ENCODE measurements around the gene TTLL8. TPM values are rescaled to one million over a fixed set of nuclear protein-coding genes. Genes with fewer than 3 reads are reported as not detected.

The TTLL8 gene
- polyA plus RNA-seq, 1 donor from 2014 or later, result not detected

DNA sequence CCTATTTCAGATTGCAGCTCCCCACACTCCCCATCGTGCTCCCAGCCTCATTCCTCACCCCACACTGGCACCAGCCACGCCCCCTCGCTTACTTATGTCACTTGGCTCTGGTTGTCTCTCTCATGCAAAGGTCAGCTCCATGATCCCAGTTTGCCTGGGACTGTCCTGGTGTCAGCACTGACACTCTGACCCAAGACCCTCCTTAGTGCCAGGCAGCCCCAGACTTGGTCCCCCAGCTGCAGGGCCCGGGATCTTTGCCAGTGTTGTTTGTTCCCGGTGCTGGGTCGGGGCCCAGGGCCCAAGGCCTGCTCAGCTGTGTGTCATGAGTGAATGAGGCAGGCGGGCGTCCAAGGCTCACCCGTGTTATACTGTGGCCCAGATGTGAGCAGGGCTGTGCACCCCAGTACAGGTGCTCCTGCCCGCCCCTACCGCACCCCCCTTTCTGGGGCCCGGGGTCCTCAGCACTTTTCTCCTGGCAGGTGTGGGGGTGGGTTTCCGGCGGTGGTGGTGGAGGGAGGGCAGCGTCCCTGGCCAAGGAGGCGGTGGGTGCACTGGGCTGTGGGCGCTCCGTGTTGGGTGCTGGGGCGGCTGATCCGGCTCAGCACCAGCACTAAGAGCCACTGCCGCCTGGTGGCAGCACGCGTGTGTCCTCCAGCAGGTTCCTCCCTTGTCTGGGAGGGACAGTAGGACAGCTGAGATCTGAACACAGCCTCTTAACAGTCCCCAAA lies 65.0 kb downstream of the TTLL8 start:
- H3K4me3 ChIP-seq (ENCODE audit: low read length), result no peak overlapping the region
- no peak overlapping the region for H3K4me2 ChIP-seq (ENCODE audit: low read length)
- no peaks in the 10 kb centered on the region for H4K20me1 ChIP-seq (ENCODE audit: insufficient read depth)
- H3F3A ChIP-seq (ENCODE audit: insufficient read depth, low read length, poor library complexity, severe bottlenecking), result no peaks in the 10 kb centered on the region
- H3K36me3 ChIP-seq (ENCODE audit: insufficient read depth, low read length), result no peaks in the 10 kb centered on the region
- no peak overlapping the region for H2AFZ ChIP-seq (ENCODE audit: low read depth, low read length)
- H3K9ac ChIP-seq (ENCODE audit: low read length), result no peak overlapping the region
- H3K27ac ChIP-seq (ENCODE audit: low read length), result no peak overlapping the region
- no peaks in the 10 kb centered on the region for H3K9me2 ChIP-seq (ENCODE audit: insufficient read depth, low read length)
- H3K9me3 ChIP-seq (ENCODE audit: low read length), result peaks cover 4% of the 10 kb centered on the region
- no peaks in the 10 kb centered on the region for H3K27me3 ChIP-seq (ENCODE audit: insufficient read depth, low read depth, low read length)
- TF ChIP-seq POLR2AphosphoS5 (IDR thresholded peaks at IDR 0.05) (no peak), EZH2 (IDR thresholded peaks at IDR 0.05; ENCODE audit: borderline replicate concordance, insufficient read depth, low read length, poor library complexity, severe bottlenecking) (no peak), EP300 (conservative IDR thresholded peaks at IDR 0.05; ENCODE audit: poor library complexity, severe bottlenecking) (no peak), SMC3 (conservative IDR thresholded peaks at IDR 0.05; ENCODE audit: poor library complexity) (no peak), RAD21 (conservative IDR thresholded peaks at IDR 0.05) (no peak), TAF1 (IDR thresholded peaks at IDR 0.05; ENCODE audit: low read depth) (no peak), MXI1 (conservative IDR thresholded peaks at IDR 0.05; ENCODE audit: poor library complexity, severe bottlenecking) (no peak)
- TF ChIP-seq, protein P1, sequence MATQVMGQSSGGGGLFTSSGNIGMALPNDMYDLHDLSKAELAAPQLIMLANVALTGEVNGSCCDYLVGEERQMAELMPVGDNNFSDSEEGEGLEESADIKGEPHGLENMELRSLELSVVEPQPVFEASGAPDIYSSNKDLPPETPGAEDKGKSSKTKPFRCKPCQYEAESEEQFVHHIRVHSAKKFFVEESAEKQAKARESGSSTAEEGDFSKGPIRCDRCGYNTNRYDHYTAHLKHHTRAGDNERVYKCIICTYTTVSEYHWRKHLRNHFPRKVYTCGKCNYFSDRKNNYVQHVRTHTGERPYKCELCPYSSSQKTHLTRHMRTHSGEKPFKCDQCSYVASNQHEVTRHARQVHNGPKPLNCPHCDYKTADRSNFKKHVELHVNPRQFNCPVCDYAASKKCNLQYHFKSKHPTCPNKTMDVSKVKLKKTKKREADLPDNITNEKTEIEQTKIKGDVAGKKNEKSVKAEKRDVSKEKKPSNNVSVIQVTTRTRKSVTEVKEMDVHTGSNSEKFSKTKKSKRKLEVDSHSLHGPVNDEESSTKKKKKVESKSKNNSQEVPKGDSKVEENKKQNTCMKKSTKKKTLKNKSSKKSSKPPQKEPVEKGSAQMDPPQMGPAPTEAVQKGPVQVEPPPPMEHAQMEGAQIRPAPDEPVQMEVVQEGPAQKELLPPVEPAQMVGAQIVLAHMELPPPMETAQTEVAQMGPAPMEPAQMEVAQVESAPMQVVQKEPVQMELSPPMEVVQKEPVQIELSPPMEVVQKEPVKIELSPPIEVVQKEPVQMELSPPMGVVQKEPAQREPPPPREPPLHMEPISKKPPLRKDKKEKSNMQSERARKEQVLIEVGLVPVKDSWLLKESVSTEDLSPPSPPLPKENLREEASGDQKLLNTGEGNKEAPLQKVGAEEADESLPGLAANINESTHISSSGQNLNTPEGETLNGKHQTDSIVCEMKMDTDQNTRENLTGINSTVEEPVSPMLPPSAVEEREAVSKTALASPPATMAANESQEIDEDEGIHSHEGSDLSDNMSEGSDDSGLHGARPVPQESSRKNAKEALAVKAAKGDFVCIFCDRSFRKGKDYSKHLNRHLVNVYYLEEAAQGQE (IDR thresholded peaks at IDR 0.05; ENCODE audit: borderline replicate concordance), result no peak
- TF ChIP-seq, protein P2, sequence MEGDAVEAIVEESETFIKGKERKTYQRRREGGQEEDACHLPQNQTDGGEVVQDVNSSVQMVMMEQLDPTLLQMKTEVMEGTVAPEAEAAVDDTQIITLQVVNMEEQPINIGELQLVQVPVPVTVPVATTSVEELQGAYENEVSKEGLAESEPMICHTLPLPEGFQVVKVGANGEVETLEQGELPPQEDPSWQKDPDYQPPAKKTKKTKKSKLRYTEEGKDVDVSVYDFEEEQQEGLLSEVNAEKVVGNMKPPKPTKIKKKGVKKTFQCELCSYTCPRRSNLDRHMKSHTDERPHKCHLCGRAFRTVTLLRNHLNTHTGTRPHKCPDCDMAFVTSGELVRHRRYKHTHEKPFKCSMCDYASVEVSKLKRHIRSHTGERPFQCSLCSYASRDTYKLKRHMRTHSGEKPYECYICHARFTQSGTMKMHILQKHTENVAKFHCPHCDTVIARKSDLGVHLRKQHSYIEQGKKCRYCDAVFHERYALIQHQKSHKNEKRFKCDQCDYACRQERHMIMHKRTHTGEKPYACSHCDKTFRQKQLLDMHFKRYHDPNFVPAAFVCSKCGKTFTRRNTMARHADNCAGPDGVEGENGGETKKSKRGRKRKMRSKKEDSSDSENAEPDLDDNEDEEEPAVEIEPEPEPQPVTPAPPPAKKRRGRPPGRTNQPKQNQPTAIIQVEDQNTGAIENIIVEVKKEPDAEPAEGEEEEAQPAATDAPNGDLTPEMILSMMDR (IDR thresholded peaks at IDR 0.05; ENCODE audit: poor library complexity, severe bottlenecking), result no peak
- no peaks in the 10 kb centered on the region for H3K79me2 ChIP-seq (replicated peaks; ENCODE audit: insufficient read depth, low read length)

DNA sequence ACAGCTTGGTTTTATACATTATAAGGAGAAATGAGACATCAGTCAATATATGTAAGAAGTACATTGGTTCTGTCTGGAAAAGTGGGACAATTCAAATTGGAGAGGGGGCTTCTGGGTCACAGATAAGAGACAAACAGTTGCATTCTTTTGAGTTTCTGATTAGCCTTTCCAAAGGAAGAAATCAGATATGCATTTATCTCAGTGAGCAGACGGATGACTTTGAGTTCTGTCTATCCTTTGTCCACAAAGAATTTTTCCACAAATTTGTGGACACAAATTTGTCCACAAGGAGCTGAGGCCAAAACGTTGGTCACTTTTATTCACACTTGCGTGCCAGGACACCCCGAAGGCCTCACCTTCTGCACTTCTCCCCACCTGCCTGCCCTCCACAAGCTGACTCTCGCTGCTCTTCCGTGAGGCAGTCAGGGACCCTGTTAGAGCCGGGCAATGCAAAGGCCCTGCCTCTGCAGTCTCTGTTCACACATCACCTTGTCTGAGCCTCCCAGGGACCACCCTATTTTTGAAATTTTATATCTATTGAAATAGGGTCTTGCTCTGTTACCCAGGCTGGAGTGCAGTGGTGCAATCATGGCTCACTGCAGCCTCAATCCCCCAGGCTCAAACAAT lies 66.1 kb downstream of the TTLL8 start:
- H3K4me2 ChIP-seq (ENCODE audit: low read length), result no peak overlapping the region
- H3K36me3 ChIP-seq (ENCODE audit: insufficient read depth, low read length), result no peaks in the 10 kb centered on the region
- no peak overlapping the region for H3K4me3 ChIP-seq (ENCODE audit: low read length)
- H3F3A ChIP-seq (ENCODE audit: insufficient read depth, low read length, poor library complexity, severe bottlenecking), result no peaks in the 10 kb centered on the region
- no peak overlapping the region for H2AFZ ChIP-seq (ENCODE audit: low read depth, low read length)
- peaks cover 4% of the 10 kb centered on the region for H3K9me3 ChIP-seq (ENCODE audit: low read length)
- H4K20me1 ChIP-seq (ENCODE audit: insufficient read depth), result no peaks in the 10 kb centered on the region
- H3K9ac ChIP-seq (ENCODE audit: low read length), result no peak overlapping the region
- no peak overlapping the region for H3K27ac ChIP-seq (ENCODE audit: low read length)
- H3K9me2 ChIP-seq (ENCODE audit: insufficient read depth, low read length), result no peaks in the 10 kb centered on the region
- no peaks in the 10 kb centered on the region for H3K27me3 ChIP-seq (ENCODE audit: insufficient read depth, low read depth, low read length)
- H3K79me2 ChIP-seq (replicated peaks; ENCODE audit: insufficient read depth, low read length), result no peaks in the 10 kb centered on the region
- TF ChIP-seq MXI1 (conservative IDR thresholded peaks at IDR 0.05; ENCODE audit: poor library complexity, severe bottlenecking) (no peak), RAD21 (conservative IDR thresholded peaks at IDR 0.05) (no peak), TAF1 (IDR thresholded peaks at IDR 0.05; ENCODE audit: low read depth) (no peak), EP300 (conservative IDR thresholded peaks at IDR 0.05; ENCODE audit: poor library complexity, severe bottlenecking) (no peak), POLR2AphosphoS5 (IDR thresholded peaks at IDR 0.05) (no peak), SMC3 (conservative IDR thresholded peaks at IDR 0.05; ENCODE audit: poor library complexity) (no peak), EZH2 (IDR thresholded peaks at IDR 0.05; ENCODE audit: borderline replicate concordance, insufficient read depth, low read length, poor library complexity, severe bottlenecking) (no peak)
- TF ChIP-seq, protein P2 (IDR thresholded peaks at IDR 0.05; ENCODE audit: poor library complexity, severe bottlenecking), result no peak
- TF ChIP-seq, protein P1 (IDR thresholded peaks at IDR 0.05; ENCODE audit: borderline replicate concordance), result no peak
